Testis (tissue), 2 donors: ENCODE data around the gene CA10.

Experiments
- CTCF ChIP-seq, 3 experiments: fragments of 450-650 bp in 2 of 3; fragments of 200-600 bp in 1 of 3; sonication (generic) in 1 of 3; IDR thresholded peaks; one replicate each; pipeline ENCODE4 v1.5.1; 2016 to 2019; ENCODE audit warnings: antibody characterized with exemption in 3 of 3, mild to moderate bottlenecking in 2 of 3, moderate library complexity in 1 of 3
- POLR2A ChIP-seq: fragments of 450-650 bp; IDR thresholded peaks from one replicate; pipeline ENCODE4 v1.6.1; 2017; ENCODE audit warnings: antibody characterized with exemption, mild to moderate bottlenecking, moderate library complexity

DNA sequence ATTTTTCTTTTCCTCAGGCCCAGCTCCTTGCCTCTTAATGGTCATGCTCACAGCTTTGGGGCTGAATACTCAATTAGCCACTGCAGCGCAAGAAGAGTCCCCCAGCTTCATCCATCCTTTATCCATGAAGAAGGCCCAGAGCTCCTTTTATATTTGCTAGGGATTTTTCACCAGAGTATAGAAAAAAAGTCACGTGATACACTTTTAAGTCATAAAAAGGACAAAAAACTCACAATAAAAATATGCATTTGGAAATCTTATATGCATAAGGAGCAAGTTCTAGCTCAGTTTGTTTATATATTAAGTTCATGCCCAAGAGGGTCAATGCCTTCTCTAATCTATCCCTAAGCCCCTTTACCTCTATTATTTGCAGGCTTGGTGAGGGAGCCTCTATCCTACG, 254.1 kb downstream of the CA10 start:
- TF ChIP-seq POLR2A: no peak
- no peak for TF ChIP-seq CTCF (IDR thresholded peaks at IDR 0.05)
